Occipital lobe (tissue), 2 donors: ENCODE results near the gene SYNPR. TPM values are rescaled to one million over a fixed set of nuclear protein-coding genes. Genes with fewer than 3 reads are reported as not detected.

Source experiments
- DNase-seq: peaks from one replicate; lab custom pipeline; 2025; lab: John Stamatoyannopoulos, UW
- total RNA-seq: library from RNA; depleted of rRNA; stranded (reverse); fragments of >200 nt; gene quantifications from one replicate; pipeline ENCODE4 v1.2.3, GENCODE V29; 2014

Gene SYNPR
- total RNA-seq, 1 donor from 2014 or later = 56.5 TPM

DNA sequence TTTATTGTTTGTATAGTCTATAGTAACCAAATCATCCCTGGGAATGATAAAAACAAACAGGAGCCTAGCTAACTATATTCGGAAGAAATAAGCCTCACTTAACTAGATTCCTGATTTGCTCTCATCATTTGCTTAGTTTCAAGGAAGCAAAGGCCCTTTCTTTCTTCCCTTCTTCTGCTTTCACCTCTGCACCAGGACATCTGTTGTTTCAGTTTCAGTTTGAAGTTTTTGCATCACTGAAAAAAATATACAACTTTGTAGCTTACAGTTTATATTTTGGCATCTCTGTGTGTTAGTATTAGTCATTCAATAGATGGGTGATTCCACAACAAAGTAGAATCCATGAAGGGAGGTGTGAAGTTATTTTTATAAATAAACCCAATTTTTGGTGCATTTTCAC lies 260.8 kb downstream of the SYNPR start:
- no peak for DNase-seq

DNA sequence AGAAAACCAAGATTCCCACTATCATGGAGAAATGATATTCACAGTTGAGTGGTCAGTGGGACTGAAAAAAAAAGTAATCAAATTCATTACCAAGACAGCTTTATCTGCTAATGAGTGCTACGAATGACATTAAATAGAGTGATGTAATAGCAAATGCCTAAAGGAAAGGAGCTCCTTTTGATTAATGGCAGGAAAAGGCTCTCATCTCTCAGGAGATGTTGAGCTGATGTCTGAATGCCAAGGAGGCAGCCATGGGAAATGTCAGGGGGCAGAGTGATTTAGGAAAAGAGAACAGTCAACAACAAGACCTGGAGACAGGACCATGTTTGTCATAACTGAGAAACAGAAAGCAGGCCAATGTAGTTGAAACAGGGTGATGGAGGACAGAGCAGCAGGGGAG lies 277.7 kb downstream of the SYNPR start:
- no peak for DNase-seq

DNA sequence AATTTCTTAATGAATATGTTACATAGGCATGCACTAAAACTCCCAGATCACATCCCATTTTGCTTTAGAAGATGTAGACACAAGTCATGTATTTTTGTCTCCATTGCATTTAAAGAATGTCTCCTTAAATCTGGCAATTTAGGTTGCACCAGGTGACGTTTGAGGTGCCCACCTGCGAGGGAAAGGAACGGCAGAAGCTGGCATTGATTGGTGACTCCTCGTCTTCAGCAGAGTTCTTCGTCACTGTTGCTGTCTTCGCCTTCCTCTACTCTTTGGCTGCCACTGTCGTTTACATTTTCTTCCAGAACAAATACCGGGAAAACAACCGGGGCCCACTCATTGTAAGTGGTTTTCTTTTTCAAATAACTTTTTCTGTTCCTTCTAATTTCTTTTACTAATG lies 278.3 kb downstream of the SYNPR start:
- DNase-seq = no peak

DNA sequence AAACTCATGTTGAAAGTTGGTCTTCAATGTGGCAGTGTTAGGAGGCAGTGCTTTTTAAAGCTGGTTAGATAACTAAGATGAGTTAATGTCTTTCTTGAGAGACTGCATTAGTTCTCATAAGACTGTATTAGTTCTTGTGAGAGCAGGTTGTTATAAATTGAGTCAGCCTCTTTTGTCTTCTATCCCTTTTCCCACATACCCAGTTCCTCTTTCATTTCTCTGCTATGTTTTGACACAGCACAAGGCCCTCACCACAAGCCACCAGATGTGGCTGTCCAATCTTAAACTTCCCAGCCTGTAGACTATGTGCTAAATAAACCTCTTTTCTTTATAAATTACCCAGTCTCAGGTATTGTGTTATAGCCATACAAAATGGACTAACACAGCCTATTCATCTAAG lies 279.8 kb downstream of the SYNPR start:
- no peak for DNase-seq

DNA sequence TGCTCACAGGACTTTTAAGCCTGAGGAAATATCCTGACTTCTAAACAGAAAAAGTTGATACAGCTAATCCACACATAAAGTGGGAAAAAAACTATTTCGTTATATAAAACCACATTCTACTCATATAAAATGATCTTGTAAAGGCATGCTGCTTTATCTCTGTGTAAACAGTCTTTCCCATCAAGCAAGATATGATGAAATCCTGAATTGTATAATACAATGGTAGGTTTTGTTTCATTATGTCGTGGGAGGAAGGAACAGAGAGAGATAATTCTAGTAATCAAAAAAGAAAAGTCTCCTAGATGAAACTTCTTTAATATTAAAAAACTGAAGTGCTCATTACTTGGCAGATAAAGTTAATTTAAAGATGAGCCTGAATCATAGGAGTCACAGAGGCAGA lies 281.8 kb downstream of the SYNPR start:
- no peak for DNase-seq

DNA sequence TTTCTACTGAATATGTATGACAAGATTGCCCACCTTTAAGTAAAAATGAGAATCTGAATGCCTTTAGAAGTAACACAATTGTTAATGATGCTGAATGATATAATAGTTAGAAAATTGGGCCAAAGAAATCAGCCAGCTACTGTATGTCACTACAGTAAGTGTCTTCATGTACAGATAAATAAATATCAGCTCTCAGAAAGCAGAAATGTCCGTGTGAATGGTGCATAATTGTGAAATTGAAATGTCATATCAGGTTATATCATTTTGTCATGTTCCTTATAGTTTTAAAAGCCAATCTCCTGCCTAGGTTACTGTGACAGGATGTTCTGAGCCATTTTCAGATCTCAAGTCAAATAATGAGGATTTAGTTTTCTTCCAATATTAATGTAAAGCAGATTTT lies 283.8 kb downstream of the SYNPR start:
- no peak for DNase-seq

DNA sequence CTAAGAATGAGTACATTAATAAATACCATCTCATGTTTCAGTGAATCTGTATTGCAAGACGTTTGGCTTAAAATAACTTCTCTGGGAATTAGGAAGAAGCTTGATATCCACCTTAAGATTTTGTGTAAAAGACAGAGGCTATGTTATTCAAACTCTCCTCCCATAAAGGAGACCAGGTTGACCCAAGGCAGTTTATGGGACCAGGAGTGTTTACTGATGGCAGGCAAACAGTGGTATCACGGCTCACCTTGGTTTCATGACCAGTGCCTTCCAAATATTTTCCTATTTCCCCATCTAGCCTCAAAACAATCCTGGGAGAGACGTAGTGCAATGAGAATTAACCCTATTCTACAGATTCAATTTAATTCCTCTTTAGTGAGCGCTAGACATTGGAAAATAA lies 284.2 kb downstream of the SYNPR start:
- DNase-seq = no peak

DNA sequence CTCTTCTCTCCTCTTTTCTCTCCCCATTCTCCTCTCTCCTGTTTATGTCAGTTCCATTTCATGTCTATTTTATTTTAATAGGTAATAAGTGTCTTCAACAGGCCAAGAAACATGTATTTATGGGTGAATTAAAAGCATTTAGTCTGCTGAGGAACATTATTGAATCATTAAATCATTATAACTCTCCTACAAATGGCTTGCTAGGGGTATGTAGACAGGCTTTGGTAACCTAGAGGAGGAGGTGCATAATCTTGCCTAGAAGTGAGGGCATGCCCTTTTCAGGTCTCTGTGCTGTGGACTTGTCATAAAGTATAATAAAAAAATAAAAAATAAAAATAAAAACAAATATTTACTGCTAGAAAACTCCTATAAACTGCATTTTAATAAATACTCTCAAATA lies 285.5 kb downstream of the SYNPR start:
- DNase-seq = no peak

DNA sequence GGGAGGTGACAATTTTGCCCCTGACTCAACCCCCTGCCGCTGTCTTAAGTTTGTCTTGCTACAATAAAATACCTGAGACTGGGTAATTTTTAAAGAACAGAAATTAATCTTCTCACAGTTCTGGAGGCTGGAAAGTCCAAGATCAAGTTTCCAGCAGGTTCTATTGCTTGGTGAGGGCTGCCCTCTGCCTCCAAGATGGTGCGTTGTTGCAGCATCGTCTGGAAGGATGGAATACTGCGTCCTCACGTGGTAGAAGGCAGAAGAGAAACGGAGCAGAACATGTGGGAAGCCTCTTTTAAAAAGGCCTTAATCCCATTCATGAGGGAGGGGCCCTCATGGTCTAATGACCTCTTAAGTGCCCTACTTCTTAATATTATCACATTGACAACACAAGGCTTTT lies 287.1 kb downstream of the SYNPR start:
- no peak for DNase-seq

DNA sequence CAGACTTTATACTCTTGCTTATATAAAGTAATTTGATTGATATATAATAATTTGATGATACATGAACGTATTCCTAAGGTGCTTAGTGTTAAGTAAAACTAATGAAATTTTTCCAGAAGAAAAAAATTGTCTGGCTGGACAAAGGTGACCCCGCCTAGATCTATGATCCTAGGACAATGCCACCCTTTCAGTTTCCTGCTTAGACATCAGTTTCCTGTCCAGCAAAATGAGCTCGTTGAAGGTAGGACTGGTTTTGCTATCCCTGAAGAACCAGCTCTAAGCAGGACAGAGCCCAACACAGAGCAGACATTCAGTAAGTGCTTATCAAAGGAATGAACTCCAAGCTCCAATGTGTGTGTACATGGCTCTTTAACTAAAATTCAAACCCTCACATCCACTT lies 293.6 kb downstream of the SYNPR start:
- no peak for DNase-seq

DNA sequence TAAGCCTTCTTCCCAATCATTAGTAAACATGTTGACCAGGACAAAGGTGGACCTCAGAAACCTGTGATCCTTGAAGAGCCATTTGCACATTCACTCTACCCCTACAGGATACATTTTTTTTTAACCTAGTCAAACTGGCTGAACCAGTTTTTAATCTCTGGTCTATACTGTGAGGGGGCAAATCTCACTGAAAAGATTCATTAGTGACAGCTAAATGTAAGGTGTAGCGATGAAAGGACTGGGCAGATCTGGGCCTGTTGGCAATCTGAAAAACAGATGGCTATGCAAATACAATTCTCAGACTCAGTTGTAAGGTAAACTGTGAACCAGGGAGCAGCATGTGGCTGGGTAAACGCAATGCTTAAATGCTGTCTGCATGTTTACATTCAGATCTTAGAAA lies 298.7 kb downstream of the SYNPR start:
- DNase-seq = no peak

DNA sequence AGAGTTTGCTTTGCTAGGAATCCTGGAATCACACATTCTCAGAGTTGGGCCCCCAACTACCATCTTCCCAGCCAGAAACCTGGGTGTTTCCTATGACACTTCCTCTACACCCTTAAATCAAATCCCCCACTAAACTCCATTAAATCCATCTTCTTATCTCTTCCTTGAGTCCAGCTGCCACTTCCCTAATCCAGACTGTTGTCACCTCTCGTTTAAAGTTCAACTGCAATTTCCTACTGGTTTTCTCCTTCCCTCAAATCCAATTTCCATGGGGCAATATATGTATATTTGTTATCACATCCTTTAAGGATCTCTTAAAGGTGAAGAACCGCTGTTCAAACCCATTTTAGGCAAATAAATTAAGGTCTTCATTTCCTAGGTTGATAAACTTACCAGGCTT lies 300.8 kb downstream of the SYNPR start:
- DNase-seq = no peak

DNA sequence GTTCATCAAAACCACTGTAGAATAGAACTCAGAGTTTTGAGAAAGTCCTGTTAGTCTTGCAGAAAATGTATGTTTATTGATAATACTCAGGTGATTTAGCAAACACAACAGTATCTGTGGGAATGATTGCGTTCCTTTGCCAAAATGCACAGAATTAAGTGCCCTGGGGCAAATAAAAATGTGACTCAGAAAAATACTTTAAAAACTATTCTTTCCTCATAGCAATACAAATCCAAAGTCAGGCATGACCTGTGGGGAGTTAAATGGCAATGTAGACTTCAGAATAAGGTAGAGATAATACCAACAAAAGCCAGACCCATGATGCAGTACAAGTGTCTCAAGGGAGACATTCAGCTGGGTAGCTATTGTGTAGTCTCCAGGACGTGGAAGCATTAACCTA lies 302.0 kb downstream of the SYNPR start:
- DNase-seq = no peak

DNA sequence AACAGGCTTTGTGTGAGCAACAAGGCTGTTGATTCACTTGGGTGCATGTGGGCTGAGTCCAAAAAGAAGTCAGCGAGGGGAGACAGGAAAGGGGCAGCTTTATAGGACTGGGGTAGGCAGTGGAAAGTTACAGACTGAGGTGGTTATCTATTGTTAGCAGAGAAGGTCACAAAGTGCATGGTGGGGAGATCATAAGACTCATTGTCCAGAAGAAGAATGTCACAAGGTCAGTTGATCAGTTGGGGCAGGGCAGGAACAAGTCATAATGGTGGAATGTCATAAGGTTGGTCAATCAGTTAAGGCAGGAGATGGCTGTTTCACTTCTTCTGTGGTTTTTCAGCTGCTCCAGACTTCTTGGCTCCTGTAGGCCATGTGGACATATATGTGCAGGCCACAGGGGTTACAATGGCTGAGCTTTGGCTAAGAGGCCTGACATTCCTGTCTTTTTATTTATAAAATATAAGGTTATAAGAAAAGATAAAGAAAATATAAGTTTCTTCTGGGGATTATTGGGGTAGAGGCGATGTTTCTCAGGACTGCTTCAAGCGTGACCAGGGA lies 304.9 kb downstream of the SYNPR start:
- DNase-seq = no peak

DNA sequence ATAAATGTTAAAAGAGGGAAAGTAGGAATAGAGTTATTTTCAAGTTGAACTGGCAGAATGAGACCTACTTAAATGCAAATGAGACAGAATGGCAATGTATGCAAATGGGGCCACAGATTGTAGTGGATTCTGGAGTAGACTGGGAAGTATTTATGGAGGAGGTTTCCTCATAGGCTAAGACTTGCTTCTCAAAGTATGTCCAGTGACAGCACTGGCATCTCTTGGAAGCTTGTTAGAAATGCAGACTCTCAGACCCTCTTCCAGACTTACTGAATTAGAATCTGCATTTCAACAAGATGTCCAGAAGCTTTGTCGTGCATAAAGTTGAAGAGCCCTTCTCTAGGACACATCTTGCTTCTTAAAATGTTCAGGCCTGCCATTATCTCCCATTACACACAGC lies 306.6 kb downstream of the SYNPR start:
- no peak for DNase-seq

DNA sequence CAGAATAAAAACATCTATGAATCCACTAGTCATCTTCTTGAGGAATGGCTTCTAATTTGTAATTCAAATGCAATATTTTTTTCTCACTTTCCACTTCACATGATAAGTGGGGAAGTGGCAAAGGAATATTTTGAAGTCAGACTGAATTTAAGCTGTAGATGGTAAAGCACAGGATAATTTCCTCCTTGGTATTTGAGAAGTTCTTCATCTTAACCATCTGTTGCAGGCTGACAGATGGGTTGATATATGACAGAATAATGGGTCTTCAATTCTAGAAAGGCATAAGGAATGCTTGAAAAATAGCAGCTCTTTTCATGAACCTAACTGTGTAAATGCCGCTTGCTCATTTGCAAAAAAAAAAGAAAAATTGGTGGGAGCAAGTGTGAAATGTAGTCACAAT lies 307.8 kb downstream of the SYNPR start:
- DNase-seq = no peak

DNA sequence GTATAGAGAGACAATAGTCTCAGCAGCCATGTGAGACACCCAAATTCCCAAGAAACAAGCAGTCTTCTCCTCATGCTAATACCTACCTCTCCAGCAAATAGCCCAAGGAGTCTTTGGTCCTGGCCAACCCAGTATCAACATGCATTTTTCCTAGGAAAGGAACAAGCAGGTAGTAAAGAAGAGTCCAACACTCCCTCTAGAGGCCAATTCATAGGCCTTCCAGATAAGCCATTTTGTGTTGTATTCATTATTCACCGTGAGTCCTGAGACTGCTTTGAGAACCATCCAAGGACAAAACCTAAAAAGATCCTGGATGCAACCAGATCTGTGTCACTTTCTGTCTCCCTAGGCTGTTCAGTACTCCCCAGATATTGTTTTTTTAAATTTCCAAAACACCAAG lies 310.8 kb downstream of the SYNPR start:
- no peak for DNase-seq

DNA sequence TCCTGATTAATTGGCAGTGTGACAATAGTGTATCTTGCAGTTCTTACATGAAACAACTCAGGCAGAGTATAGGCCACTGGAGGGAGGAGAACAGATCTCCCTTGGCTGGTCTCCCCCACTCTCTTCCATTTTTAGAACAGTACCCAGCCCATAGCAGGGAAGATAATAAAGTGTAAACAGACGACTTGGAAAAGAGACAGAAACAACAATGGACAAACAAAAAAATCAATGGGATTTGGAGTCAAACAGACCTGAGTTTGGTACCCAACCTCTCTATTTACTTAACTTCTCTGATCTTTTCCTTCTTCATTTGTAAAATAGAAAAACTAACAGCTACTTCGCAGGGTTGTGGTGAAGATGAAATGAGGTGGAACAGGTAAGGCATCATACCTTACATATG lies 315.7 kb downstream of the SYNPR start:
- no peak for DNase-seq

DNA sequence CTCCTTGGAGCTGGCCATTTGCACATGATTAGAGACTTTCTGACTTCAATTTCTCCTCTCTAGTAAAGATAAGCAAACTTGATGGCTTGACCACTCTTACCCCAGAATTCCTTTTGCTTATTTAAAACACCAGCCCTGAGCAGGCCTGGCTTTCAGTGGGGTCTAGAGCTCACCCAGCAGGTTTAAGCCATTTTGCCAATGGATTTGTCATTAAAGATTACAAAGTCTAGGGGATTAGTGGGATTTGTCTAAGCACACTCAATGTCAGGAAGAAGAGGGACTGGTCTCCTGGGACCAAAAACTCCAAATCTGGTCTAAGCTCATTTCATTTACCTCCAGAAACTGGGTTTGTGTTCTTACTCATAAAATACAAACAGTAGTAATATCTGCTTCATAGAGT lies 317.1 kb downstream of the SYNPR start:
- no peak for DNase-seq

DNA sequence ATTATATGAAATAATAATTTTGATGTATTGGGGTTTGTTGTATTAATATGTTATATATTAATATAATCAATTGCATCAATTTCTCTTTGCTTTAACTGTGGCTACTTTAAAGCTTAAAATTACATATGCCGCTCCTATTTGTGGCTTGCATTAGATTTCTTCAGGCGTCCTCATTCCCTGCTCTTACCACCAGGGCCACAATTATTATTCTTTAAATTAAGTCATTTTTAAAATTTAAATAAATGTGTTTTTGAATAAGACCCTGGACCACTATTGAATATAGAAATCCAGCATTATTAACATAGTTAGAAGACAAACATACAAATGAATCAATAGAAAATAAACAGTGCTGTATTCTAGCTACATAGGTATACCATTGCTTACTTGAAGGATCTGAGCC lies 318.9 kb downstream of the SYNPR start:
- no peak for DNase-seq

DNA sequence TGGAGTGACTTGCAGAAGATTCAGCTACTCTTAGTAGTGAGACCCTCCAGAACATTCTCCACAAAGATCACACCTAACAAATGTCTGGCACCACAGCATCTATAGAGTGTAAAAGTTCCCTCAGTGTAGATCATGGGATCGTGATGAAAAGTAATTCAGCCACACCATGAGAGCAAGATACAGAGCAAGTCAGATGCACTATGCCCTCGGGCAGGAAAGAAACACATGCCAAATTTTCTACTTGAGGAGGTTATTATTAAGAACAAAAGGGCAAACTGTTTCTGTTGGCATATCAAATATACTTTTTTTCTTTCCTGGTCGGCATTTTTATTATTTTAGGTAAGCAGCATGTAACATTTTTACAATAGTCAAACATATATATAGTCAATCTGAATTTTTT lies 329.6 kb downstream of the SYNPR start:
- DNase-seq = no peak

DNA sequence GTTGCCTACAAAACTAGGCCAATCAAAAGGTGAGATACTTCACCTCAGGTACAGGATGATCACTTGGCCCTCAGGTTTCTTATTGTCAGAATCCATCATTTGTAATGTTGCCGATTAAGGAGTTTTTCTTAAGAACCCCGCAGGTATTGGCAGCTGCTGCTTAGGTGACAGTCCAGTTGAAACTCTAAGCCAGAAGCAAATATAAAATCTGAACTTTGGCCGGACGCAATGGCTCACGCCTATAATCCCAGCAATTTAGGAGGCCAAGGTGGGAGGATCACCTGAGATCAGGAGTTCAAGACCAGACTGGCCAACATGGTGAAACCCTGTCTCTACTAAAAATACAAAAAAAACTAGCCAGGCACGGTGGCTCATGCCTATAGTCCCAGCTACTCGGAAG lies 331.3 kb downstream of the SYNPR start:
- no peak for DNase-seq

DNA sequence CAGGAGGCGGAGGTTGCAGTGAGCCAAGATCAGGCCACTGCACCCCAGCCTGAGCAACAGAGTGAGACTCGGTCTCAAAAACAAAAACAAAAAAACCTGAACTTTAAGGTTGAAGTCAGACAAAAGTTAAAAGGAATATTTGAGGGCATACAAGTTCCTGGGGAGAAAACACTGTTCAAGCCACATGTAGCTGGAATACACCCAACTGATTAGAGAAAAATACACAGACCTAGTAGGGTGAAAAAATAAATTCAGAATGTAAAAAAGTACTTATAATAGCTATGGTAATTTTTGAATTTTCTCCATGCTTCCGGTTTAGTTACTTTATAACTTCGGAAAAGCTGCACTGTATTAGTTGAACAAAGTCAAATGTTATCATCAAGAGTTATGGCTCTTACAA lies 331.7 kb downstream of the SYNPR start:
- DNase-seq = no peak

DNA sequence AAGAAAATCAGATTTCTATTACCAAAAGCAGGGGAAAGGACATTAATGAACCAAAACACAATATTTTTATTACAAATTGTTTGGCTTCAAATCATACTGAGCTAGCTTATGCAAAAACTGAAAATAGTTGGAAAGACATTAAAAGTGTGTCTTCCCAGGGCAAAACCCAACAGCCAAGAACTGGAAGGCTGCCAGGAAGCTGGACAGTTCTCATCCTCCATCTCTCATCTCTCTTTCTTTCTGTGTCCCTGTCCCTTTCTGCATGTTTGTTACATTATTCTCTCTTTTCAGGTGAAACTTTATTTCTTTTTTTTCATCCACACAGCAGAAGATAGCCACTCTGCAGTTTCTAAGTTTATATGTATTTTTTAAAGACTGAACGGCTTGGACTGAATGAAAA lies 333.3 kb downstream of the SYNPR start:
- no peak for DNase-seq

DNA sequence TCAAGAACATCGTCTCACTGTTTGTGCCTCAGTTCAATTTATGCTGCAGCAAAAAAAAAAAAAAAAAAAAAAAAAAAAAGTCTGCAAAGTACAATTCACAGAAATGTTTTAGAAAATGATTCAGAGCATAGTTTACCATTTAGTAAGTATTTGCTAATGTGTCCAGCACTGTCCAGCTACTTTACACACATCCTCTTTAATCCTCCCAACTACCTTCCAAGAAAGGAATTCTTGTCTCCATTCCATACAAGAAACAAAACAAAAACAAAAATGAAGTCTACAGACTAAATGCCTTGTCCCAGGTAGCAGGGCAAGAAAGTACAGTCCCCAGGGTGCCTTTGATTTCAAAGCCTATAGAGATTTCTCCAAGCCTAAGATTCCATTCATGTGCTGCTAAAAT lies 335.5 kb downstream of the SYNPR start:
- no peak for DNase-seq
